ENCODE measurements around the gene GGCX.

GGCX gene

DNA sequence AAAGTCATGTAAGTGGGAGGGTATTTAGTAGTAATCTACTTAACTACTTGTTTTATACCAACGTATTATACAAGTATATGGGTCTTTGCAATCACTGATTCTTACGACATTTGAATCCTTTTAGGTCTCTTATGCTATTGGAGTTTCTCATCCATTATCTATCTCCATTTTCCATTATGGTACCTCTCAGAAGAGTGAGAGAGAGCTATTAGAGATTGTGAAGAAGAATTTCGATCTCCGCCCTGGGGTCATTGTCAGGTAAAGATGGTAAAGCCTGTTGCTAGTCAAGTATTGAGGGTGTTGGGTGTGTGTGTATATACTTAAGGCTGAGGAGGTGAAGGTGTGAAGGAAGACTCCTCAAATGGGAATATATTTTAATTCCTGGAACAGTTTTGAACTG lies 18.5 kb downstream of the GGCX start:
- no peak overlapping the region for H3K4me3 ChIP-seq (ENCODE audit: low read depth, low read length)
- no peak for TF ChIP-seq CTCF (IDR thresholded peaks at IDR 0.05; ENCODE audit: borderline replicate concordance, insufficient read depth, low read depth, low read length)

GRCh38 chr2:85541753-85542457 lies 19.4 kb downstream of the GGCX start:
- TF ChIP-seq CTCF (IDR thresholded peaks at IDR 0.05; ENCODE audit: borderline replicate concordance, insufficient read depth, low read depth, low read length), result no peak
- no peak overlapping the region for H3K4me3 ChIP-seq (ENCODE audit: low read depth, low read length)

- peak overlapping the region; percentile 90 for H3K4me3 ChIP-seq (ENCODE audit: low read depth, low read length)
- no peak for TF ChIP-seq CTCF (IDR thresholded peaks at IDR 0.05; ENCODE audit: borderline replicate concordance, insufficient read depth, low read depth, low read length)
Observed at GRCh38 chr2:85541262-85541661, 20.0 kb downstream of the GGCX start.

DNA sequence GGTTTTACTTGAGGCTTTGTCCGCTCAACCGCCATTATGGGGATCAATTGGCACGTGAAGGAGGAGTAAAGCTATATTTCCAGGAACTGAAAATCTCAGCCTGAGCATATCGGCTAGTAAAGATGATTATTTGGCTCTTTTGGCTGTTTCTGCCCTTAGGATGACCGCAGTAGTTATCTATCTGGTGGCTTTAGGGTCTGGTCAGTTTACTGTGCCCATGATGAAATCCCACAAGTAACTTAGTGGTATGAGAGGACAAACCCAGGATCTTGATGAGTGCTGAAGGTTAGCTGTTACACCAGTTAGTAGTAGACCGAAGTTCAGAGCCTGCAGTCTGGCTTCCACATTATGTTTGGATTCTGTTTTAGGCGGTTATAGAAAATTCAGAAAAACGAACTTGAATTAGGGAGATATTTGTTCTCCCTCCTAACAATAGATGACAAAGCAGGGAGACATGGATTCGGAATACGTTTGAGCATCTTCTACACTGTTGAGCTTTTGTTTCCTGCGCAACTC lies 21.1 kb downstream of the GGCX start:
- no peak for TF ChIP-seq CTCF (IDR thresholded peaks at IDR 0.05; ENCODE audit: borderline replicate concordance, insufficient read depth, low read depth, low read length)
- peak overlapping the region; percentile 90 for H3K4me3 ChIP-seq (ENCODE audit: low read depth, low read length)

GRCh38 chr2:85539361-85540132 lies 21.7 kb downstream of the GGCX start:
- H3K4me3 ChIP-seq (ENCODE audit: low read depth, low read length), result peak overlapping the region; percentile 90
- no peak for TF ChIP-seq CTCF (IDR thresholded peaks at IDR 0.05; ENCODE audit: borderline replicate concordance, insufficient read depth, low read depth, low read length)

GRCh38 chr2:85538507-85539360 lies 22.6 kb downstream of the GGCX start, which contains the start of gene MAT2A:
TSS of gene MAT2A (plus strand) at chr2:85539168. CDS start at chr2:85539288, 120 bp downstream.
- TF ChIP-seq CTCF (IDR thresholded peaks at IDR 0.05; ENCODE audit: borderline replicate concordance, insufficient read depth, low read depth, low read length), result peak; percentile 91

More at GRCh38 chr2:85538507-85539360, 22.6 kb downstream of the GGCX start, which contains the start of gene MAT2A:
- peak within 1 kb of the TSS; percentile 90 for H3K4me3 ChIP-seq (ENCODE audit: low read depth, low read length)
